ENCODE results near the gene SYNE2. TPM values are rescaled to one million over a fixed set of nuclear protein-coding genes. Genes with fewer than 3 reads are reported as not detected.

The SYNE2 gene
- total RNA-seq, 1 experiment from 2014 or later, result 33.8 TPM

GRCh38 chr14:64220466-64220865 is 367.7 kb downstream of the SYNE2 start:
- no peak for DNase-seq (ENCODE audit: low read depth in 1 of 2, low spot score in 2 of 2)
- Histone ChIP-seq H3K27ac (no peak overlapping the region), H3K4me3 (no peak overlapping the region), H3K36me3 (peaks cover 16% of the 10 kb centered on the region), H3K9me3 (replicated peaks) (no peaks in the 10 kb centered on the region), H3K4me1 (replicated peaks) (no peaks in the 10 kb centered on the region), H3K27me3 (replicated peaks) (no peaks in the 10 kb centered on the region)

- no peak overlapping the region for H3K4me3 ChIP-seq
- no peaks in the 10 kb centered on the region for H3K27me3 ChIP-seq (replicated peaks)
- H3K36me3 ChIP-seq, result peaks cover 16% of the 10 kb centered on the region
- H3K4me1 ChIP-seq (replicated peaks), result no peaks in the 10 kb centered on the region
- no peak for DNase-seq (ENCODE audit: low read depth in 1 of 2, low spot score in 2 of 2)
- H3K9me3 ChIP-seq (replicated peaks), result no peaks in the 10 kb centered on the region
- H3K27ac ChIP-seq, result no peak overlapping the region
Observed at GRCh38 chr14:64221391-64222003, 368.7 kb downstream of the SYNE2 start.

- Histone ChIP-seq H3K4me3 (no peak overlapping the region), H3K27ac (no peak overlapping the region), H3K9me3 (replicated peaks) (no peaks in the 10 kb centered on the region), H3K27me3 (replicated peaks) (no peaks in the 10 kb centered on the region), H3K4me1 (replicated peaks) (no peaks in the 10 kb centered on the region), H3K36me3 (peaks cover 13% of the 10 kb centered on the region; the same call in 1 of the 2 replicates)
- DNase-seq (ENCODE audit: low read depth in 1 of 2, low spot score in 2 of 2), result no peak
Observed at GRCh38 chr14:64225151-64225757, 372.4 kb downstream of the SYNE2 start.

- no peak for DNase-seq (ENCODE audit: low read depth in 1 of 2, low spot score in 2 of 2)
- peaks cover 17% of the 10 kb centered on the region for H3K4me1 ChIP-seq (replicated peaks)
Observed at GRCh38 chr14:64227856-64228255, 375.1 kb downstream of the SYNE2 start.

GRCh38 chr14:64229489-64229888 is 376.7 kb downstream of the SYNE2 start:
- Histone ChIP-seq H3K27me3 (replicated peaks) (no peaks in the 10 kb centered on the region), H3K9me3 (replicated peaks) (no peaks in the 10 kb centered on the region), H3K27ac (no peak overlapping the region), H3K36me3 (0 out of 2 replicates have a peak, but pooled peaks cover 4% of the 10 kb centered on the region), H3K4me1 (replicated peaks) (peaks cover 27% of the 10 kb centered on the region), H3K4me3 (no peak overlapping the region)
- no peak for DNase-seq (ENCODE audit: low read depth in 1 of 2, low spot score in 2 of 2)

More at GRCh38 chr14:64227856-64228255, 375.1 kb downstream of the SYNE2 start:
- Histone ChIP-seq H3K9me3 (replicated peaks) (no peaks in the 10 kb centered on the region), H3K36me3 (0 out of 2 replicates have a peak, but pooled peaks cover 5% of the 10 kb centered on the region), H3K27ac (no peak overlapping the region), H3K4me3 (no peak overlapping the region), H3K27me3 (replicated peaks) (no peaks in the 10 kb centered on the region)

GRCh38 chr14:64232095-64232838 is 379.5 kb downstream of the SYNE2 start:
- peak; percentile 75 to 82 for DNase-seq (ENCODE audit: low read depth in 1 of 2, low spot score in 2 of 2)
- H3K27ac ChIP-seq, result peak overlapping the region; percentile 48
- no peaks in the 10 kb centered on the region for H3K9me3 ChIP-seq (replicated peaks)
- no peak overlapping the region for H3K4me3 ChIP-seq
- H3K27me3 ChIP-seq (replicated peaks), result no peaks in the 10 kb centered on the region
- peaks cover 27% of the 10 kb centered on the region for H3K4me1 ChIP-seq (replicated peaks)
- 0 out of 2 replicates have a peak, but pooled peaks cover 3% of the 10 kb centered on the region for H3K36me3 ChIP-seq

- Histone ChIP-seq H3K4me1 (replicated peaks) (peaks cover 27% of the 10 kb centered on the region), H3K4me3 (no peak overlapping the region), H3K27ac (peak overlapping the region; percentile 48), H3K9me3 (replicated peaks) (no peaks in the 10 kb centered on the region), H3K27me3 (replicated peaks) (no peaks in the 10 kb centered on the region), H3K36me3 (no peaks in the 10 kb centered on the region)
- no peak for DNase-seq (ENCODE audit: low read depth in 1 of 2, low spot score in 2 of 2)
Observed at GRCh38 chr14:64232944-64233343, 380.1 kb downstream of the SYNE2 start.

GRCh38 chr14:64233531-64234190 is 380.9 kb downstream of the SYNE2 start:
- no peak for DNase-seq (ENCODE audit: low read depth in 1 of 2, low spot score in 2 of 2)
- Histone ChIP-seq H3K36me3 (no peaks in the 10 kb centered on the region), H3K4me1 (replicated peaks) (peaks cover 27% of the 10 kb centered on the region), H3K27me3 (replicated peaks) (no peaks in the 10 kb centered on the region), H3K4me3 (no peak overlapping the region), H3K9me3 (replicated peaks) (no peaks in the 10 kb centered on the region), H3K27ac (no peak overlapping the region)

GRCh38 chr14:64234877-64235651 is 382.3 kb downstream of the SYNE2 start:
- Histone ChIP-seq H3K27me3 (replicated peaks) (no peaks in the 10 kb centered on the region), H3K27ac (no peak overlapping the region), H3K36me3 (no peaks in the 10 kb centered on the region), H3K4me1 (replicated peaks) (peaks cover 27% of the 10 kb centered on the region), H3K4me3 (no peak overlapping the region), H3K9me3 (replicated peaks) (no peaks in the 10 kb centered on the region)
- DNase-seq (ENCODE audit: low read depth in 1 of 2, low spot score in 2 of 2), result no peak

GRCh38 chr14:64235652-64236640 is 383.1 kb downstream of the SYNE2 start:
- Histone ChIP-seq H3K9me3 (replicated peaks) (no peaks in the 10 kb centered on the region), H3K4me1 (replicated peaks) (peaks cover 27% of the 10 kb centered on the region), H3K36me3 (no peaks in the 10 kb centered on the region), H3K27ac (no peak overlapping the region), H3K27me3 (replicated peaks) (no peaks in the 10 kb centered on the region), H3K4me3 (no peak overlapping the region)
- DNase-seq (ENCODE audit: low read depth in 1 of 2, low spot score in 2 of 2), result no peak

- DNase-seq (ENCODE audit: low read depth in 1 of 2, low spot score in 2 of 2), result no peak
- Histone ChIP-seq H3K27me3 (replicated peaks) (no peaks in the 10 kb centered on the region), H3K4me3 (no peak overlapping the region), H3K27ac (no peak overlapping the region), H3K9me3 (replicated peaks) (no peaks in the 10 kb centered on the region), H3K36me3 (no peaks in the 10 kb centered on the region), H3K4me1 (replicated peaks) (peaks cover 7% of the 10 kb centered on the region)
Observed at GRCh38 chr14:64238049-64238448, 385.2 kb downstream of the SYNE2 start.

- H3K9me3 ChIP-seq (replicated peaks), result no peaks in the 10 kb centered on the region
- no peaks in the 10 kb centered on the region for H3K36me3 ChIP-seq
- no peak overlapping the region for H3K27ac ChIP-seq
- H3K4me3 ChIP-seq, result no peak overlapping the region
- no peaks in the 10 kb centered on the region for H3K27me3 ChIP-seq (replicated peaks)
- DNase-seq (ENCODE audit: low read depth in 1 of 2, low spot score in 2 of 2), result no peak
- H3K4me1 ChIP-seq (replicated peaks), result peaks cover 2% of the 10 kb centered on the region
Observed at GRCh38 chr14:64238631-64239030, 385.8 kb downstream of the SYNE2 start.

All from SJSA1 (cell line).